Activated CD8-positive, alpha-beta memory T cell treated with anti-CD3 and anti-CD28 coated beads for 4 hours (primary cell): ENCODE measurements around the gene GPR75.

Experiments
- DNase-seq, 2 donors: peaks; one replicate each; pipeline ENCODE4 v3.0.0-alpha.2; 2020; ENCODE audit warnings: low read depth in 2 of 2

The GPR75 gene

DNA sequence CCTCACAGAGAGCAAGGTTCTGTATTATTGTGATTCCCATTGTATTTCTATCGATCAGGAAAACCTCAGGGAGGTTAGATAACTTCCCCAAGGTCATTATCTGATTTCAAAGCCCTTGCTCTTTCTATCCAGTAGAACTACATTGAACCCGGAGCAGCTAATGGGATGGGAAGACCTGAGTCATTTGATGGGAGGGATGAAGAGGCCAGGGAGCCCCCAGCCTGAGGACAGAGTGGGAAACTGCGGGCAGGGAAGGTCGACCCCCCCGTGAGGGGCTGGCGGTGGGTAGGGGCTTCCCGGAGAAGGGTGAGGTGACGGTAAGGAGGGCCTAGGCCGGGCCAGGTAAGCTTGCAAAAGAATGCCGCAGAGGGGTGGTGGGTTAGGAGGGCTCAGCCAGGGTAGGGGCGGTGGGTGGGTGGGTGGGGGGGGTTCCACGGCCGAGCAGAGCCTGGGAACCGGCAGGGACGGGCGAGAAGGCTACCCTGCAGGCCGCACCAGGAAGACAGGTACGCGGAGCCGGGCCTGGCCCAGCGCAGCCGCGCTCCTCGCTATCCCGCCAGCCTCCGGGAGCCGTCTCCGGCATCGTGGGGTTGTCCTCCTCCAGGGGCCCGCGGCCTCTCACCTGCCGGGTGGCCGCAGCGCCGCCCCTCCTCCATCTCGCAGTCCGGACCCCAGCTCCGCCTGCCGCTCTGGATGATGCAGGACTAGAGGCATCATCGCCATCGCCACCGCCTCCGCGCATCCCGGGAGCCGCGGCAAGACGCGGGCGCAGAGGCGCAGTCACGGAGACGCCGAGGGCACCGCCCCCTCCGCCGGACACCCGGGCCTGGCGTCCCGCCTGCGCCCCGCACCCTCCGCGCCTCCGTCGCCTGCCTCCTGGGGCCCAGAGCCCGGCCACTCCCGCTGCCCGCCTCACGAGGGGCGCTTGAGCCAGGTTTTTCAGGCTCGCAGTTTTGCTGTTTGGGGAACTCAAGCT lies at the start of gene GPR75:
GPR75 (minus strand) TSS at position 762 of the 976 bp plus-strand sequence. CDS start 5,211 bp downstream, outside the sequence.
- DNase-seq: no peak

DNA sequence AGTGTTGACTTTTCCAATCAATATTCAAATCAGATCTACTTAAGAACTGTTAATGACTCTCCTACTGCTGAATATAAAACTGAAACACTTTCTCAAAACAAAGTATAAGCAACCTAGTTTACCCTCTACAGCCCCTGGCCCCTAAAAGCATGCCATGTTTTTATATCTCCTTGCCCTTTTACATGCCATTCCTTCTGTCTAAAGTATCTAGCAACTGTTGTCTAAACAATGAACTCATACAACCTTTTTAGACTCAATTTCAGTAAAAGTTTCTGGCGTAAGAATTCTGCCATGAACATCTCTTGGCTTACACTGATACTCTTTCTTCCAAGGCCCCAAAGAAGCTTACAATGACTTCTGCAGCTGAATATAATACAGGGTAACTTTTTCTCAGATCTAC lies 47.8 kb upstream of the GPR75 start:
- DNase-seq: no peak

DNA sequence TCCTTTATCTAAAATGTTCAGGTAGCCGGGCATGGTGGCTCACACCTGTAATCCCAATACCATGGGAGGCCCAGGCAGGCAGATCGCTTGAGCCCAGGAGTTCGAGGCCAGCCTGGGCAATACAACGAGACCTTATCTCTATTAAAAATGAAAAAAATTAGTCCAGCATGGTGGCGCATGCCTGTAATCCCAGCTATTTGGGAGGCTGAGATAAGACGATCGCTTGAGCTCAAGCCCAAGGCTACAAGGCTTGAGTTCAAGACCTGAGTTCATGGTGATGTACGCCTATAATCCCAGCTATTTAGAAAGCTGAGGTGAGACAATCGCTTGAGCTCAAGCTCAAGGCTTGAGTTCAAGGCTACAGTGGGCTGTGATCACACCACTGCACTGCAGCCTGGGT lies 45.6 kb upstream of the GPR75 start:
- DNase-seq: no peak

DNA sequence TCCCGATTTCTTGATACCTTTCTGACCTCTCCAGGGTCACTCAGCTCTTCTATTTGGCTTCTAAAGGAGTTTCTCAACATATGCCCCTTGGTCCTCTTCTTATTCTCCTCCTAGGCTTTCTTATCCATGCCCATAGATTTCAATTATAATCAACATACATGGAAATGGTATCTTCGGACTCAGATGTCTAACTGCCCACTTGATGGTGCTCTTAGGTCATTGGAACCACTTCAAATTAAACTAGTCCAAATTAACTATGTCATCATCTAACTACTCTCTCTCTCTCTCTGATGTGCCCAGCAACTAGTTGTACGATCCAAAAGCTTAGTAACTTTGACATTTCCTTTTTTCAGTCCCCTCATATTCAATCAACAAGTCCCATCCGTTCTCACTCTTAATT lies 43.2 kb upstream of the GPR75 start:
- no peak for DNase-seq

DNA sequence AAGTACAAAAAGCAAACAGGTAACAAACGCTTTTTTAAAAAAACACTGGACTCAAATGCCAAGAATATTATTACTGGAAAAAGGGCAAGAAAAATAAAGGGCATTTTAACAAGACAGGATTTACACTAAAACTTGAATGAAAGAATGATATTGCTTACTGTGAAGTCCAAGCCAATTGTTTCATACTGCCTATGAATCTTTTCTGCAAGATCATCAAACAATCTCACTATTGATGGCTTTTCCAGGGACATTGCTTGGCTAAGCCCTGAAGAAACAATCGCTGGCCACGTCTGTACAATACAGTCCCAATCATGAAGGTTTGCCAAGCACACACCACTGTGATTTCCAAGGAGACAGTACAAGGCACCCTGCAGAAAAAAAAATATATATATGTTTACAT lies 41.4 kb upstream of the GPR75 start:
- no peak for DNase-seq

DNA sequence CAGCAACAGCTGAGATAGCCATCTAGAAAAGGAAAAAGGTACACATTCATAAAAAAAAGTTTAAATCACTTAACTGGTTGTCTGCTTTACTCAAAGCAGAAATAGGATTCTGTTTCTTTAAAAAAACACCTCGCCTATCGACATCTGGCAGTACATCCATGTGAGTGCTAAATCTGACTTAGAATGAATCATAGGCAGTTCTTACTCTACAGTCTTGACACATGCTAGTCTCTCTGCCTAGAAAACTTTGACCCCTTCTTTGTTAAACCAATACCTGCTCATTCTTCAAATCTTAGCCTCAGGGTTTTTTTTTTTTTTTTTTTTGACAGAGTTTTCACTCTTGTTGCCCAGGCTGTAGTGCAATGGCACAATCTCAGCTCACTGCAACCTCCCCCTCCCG lies 37.1 kb upstream of the GPR75 start:
- no peak for DNase-seq

DNA sequence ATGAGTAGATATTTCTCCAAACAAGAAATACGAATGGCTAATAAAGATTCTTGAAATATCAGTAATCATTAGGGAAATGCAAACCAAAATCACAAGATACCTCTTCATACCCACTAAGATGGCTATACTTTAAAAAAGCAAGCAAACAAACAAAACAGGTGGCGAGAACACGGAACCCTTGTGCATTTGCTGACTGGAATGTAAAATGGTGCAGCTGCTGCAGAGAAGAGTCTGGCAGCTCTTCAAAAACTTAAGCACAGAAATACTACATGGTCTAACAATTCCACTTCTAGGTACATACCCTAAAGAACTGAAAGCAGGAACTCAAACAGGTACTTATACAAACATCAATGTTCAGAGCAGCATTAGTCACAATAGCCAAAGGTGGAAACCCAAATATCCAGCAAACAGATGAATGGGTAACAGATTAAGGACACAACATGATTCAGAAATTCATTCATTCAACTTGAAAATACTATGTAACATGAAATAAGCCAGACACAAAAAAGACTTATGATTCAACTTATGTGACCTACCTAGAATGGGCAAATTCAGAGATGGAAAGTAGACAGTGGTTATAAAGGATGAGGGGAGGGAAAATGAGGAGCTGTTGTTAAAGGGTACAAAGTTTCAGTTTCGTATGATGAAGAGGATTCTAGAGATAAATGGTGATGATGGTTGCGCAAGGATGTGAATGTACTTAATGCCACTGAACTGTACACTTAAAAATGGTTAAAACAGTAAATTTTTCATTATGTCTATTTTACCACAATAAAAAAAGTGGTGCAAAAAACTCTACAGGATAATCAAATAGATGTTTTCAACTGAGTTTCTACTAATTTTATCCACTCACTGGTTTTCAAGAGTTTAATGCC lies 26.9 kb upstream of the GPR75 start:
- no peak for DNase-seq

DNA sequence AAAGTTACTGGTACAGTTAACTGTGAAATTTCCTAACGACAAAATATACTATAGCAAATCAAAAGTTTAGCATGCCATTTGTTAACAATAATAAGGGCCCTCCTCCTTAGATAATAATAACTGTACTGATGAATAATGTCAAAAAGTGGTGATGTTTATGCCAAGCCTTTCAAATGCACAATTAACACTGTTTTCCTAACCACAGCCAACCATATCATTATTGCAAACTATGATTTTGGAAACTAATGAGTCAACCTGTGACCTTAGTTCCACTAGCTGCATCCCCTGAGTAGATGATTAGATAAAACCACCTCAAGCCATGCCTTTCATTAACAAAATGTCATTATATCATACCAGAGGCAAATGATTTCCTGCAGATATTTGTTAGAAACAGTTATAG lies 25.1 kb upstream of the GPR75 start:
- DNase-seq: no peak

DNA sequence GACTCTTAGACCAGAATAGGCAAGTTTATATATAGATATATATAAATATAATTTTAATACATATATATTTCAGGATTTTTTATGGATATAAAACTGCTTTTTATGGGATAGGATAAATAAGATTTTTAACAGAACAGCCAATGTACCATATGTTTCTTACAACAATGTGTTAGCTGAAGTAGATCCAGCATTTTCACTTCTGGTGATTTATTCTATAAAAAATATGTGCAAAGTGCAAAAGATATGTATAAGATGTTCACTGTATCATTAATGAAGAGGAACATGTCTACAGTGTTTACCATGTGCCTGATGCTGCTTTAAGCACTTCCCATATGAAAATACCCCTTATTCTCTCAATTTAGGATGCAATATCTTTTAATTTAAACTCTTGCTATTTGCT lies 22.2 kb upstream of the GPR75 start:
- DNase-seq: no peak

DNA sequence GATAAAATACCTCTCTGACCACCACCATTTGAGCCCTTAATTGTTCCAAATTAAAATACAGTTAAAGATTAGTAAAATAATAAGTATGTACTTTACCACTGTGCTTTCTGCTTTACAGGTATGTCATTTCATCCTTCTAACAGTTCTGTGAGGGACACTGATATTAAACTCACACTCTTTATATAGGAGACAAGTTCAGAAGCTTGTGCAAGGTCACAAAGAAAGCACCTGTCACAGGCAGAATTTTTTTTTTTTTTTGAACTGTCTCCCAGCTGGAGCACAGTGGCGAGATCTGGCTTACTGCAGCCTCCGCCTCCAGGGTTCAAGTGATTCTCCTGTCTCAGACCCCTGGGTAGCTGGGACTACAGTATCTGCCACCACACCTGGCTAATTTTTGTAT lies 21.6 kb upstream of the GPR75 start:
- no peak for DNase-seq

DNA sequence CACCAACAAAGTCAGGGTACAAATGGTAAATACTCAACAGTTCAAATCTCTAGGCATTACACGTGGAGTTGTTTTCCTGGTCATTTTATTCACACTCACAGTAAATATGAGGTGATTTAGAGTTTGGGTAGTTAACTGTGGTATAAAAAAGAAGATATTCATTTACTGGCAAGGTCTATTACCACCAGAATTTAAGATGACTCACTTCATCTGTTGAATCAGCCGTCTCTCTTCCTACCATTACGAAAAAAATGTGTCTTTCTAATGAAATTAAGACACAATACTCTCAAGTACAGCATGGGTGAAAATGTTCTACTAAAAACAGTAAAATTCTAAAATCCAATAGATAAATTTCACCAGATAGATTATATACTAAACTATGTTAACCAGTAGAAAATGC lies 21.0 kb upstream of the GPR75 start:
- DNase-seq: no peak

DNA sequence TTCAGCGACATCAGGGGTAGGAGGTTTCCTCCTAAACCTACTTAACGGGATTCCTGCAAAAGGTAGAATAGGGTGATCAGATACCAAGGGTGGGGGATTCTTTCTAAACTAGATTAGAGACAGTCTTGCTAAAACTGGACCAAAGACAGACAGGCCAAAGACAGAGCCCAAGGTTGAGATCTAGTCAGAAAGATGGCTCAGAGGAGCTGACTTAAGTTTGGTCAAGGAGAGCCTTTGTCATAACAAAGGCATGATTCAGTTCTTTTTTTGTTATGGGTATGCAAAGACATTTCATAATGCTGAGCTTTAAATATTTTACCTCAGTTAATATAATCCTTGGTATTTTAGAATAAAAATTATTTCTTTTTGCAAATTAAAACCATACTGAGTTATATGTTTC lies 17.8 kb upstream of the GPR75 start:
- no peak for DNase-seq

DNA sequence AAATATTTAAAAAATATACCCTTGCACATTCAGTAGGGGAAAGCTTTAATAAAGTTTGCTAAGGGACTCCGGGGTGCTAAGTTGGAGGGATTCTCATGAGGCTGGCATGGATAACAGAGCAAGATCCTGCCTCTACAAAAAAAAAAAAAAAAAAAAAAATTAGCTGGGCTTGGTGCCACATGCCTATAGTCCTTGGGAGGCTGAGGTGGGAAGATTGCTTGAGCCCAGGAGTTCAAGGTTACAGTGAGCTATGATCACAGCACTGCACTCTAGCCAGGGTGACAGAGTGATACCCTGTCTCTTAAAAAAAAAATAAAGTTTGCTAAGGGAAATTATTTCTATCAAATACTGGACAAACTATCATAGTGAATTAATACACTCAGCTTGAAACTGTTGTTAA lies 17.3 kb upstream of the GPR75 start:
- no peak for DNase-seq

DNA sequence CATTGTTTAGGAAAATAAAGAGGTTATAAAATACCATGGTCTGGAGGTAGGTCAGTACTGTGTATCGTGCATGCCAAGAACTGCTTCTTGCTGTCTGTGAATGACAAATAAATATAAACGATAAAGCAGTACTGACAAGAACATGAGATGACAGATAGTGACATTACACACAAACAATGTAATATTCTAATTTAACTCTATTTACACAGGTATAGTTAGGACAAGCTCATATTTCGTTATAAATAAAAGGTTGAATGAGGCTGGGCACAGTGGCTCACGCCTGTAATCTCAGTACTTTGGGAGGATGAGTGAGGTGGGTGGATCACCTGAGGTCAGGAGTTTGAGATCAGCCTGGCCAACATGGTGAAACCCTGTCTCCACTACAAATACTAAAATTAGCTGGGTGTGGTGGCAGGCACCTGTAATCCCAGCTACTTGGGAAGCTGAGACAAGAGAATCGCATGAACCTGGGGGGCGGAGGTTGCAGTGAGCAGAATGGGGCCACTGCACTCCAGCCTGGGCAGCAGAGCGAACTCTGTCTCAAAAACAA lies 14.7 kb upstream of the GPR75 start:
- no peak for DNase-seq

DNA sequence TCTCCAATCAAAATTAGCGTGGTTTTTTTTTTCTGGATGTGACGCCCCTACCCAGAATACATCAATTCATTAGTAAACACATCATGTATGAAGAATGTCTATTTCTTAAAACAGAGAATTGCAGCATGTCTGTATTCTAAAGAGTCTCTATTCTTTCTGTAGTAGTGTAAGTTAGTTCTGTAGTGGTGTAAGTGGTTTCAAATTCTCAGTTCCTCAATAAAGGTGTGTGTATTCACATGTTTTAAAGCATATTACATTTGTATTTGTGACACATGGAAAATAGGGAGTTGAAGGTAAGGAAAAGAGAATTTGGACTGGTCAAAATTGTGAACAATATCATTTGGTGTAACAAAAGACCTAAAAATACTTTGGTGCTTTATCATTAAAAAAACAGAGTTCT lies 8.0 kb upstream of the GPR75 start:
- no peak for DNase-seq

DNA sequence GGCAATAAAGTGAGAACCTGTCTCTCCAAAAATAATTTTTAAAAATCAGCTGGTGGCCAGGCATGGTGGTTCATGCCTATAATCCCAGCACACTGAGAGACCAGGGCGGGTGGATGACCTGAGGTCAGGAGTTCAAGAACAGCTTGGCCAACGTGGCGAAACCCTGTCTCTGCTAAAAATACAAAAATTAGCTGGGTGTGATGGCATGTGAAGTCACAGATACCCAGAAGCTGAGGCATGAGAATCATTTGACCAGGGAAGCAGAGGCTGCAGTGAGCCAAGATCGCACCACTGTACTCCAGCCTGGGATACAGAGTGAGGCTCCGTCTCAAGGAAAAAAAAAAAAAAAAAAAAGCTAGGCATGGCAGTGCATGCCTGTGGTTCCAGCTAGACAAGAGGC lies 7.4 kb upstream of the GPR75 start:
- DNase-seq: no peak

DNA sequence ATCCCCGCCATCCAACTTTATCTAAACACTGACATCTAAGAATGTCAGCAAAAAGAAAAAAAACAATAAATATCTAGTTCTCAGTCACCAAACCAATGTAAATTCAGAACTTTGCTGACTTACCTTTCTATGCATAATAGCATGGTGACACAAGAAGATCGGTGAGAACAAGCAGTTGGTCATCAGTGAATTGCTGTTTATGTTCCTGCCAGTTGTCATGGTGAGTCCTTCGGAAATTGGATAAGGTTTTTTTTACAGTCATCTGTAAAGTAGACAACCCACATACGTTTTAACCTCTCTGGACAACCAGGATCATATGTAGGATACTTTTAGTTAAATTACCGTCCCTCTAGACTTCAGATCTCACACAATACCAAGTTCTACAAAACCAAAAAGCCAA lies 6.2 kb upstream of the GPR75 start:
- DNase-seq: no peak

DNA sequence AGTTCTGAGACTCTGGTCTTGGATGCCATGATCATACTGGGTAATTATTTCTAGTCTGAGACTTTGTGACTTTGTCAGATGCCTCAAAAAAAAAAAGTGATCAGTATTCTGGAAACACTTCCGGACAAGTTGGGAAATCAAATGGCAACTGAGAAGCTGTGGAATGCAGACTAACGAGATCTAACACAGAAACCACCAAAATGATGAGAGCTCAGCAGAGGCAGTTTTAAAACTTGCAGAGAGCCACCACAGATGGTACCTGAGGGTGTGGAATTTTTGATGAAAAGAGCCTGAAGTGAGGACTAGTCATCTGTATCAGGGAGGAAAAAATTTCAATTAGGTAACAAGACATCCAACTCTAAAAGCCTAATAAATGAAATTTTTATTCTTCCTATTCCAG lies 5.5 kb upstream of the GPR75 start:
- DNase-seq: no peak

DNA sequence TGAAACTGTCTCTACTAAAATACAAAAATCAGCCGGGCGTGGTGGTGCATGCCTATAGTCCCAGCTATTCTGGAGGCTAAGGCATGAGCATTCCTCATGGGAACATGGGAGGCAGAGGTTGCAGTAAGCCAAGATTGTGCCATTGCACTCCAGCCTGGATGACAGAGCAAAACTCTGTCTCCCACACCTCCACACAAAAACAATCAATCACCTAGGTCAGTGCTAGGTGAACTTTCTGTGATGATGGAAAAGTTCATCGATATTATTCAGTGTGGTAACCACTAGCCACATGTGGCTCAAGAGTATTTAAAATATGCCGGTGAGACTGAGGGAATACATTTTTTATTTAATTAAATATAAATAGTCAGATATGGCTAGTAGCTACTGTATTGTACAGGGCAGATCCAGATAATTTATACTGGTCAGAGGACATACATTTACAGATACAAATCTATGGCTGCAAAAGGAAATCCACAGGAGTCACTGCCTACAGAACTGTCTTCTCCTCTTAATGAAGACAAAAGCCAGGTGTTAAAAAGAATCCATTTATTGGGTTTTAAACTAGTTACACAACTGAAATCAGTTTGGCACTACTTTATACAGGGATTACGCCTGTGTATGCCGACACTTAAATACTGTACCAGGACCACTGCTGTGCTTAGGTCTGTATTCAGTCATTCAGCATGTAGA lies 3.9 kb upstream of the GPR75 start:
- DNase-seq: no peak

DNA sequence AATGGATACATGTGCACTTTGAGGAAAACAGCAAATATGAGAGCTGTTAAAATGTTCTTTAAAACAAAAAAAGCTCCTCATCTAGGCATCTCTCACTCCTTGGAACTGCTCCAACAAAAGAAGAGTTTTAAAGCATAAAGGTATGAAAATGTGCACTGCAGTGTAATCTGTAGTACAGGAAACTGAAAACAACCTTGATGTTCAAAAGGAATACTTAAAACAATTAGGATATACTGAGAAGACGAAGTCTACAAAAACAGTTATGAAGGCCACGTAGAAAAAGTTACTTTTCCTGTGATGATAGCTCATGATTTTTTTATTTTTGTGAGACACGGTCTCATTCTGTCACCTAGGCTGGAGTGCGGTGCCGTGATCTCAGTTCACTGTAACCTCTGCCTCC lies 2.1 kb upstream of the GPR75 start:
- no peak for DNase-seq

DNA sequence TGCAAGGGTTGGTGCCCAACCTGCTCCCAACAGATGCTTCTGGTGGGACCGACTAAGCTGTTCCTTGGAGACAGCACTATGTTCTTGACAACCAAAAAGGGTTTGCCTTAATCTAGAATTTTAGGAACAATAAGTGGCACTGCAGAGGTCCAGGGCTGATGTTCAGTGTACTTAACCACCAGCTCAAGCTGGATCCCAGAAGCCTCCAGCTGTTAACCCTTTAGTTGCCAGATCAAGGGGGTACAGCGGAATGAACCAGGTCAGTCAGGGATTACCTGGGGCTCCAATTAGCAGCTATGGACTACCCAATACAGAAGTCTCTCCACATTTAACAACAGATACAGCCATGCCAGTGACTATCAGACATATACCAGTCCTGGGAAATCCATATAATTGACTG lies 3.5 kb downstream of the GPR75 start:
- DNase-seq: no peak

DNA sequence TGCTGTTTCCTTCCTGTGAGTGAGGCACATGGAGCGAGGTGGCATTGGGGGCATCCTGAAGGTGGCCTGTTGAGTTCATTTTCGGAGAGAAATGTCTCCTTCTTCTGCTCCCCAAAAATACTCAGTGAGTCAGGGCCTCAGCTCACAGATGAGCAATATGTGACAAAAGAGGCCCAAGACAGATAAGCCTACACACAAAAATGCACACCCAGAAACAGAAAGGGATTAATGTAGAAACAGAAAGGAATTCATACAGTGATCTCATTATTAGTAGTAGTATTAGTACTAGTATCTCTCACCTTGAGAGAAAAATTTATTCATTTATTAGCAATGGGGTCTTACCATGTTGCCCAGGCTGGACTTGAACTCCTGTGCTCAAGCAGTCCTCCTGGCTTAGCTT lies 5.1 kb downstream of the GPR75 start:
- DNase-seq: no peak
